ENCODE measurements around the gene CCDC174. TPM values are rescaled to one million over a fixed set of nuclear protein-coding genes. Genes with fewer than 3 reads are reported as not detected.
"Not testable (repeated sequence)": the region's sequence is repeated elsewhere in the genome, so short reads cannot be mapped to it uniquely, and the experiment has no call there.

The CCDC174 gene
- total and polyA plus RNA-seq, 2 donors (not counting 1 experiment from before 2014, with no cell fraction given), result 9.9 to 47.1 TPM

DNA sequence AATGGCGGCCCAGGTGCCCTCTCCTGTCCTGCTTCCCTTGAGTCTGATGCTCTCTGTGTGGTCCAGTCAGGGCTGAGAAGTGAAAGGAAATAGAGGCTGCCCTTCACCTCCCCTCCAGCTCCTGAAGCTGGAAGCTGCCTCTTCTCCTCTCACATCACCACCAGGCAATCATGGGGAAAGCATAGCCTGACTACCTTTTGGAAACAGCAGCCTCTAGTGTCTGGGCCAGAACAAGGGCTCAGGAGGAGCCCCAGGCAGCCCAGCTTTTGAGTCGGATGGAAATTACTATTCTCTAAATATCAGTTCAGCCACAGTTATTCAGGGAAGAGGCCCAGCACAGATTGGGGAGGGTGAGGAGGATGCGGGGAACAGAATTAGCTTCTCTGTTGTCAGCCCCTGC lies 43.3 kb upstream of the CCDC174 start:
- intact Hi-C loops (cut with micrococcal nuclease), result no loop called here
- Histone ChIP-seq H3K36me3 (replicated peaks in 1 of 2; ENCODE audit: control extremely low read depth in 1 of 2, control insufficient read depth in 1 of 2, extremely low read depth in 1 of 2, insufficient read depth in 2 of 2, low read length in 1 of 2) (no peaks in the 10 kb centered on the region), H3K4me2 (replicated peaks; ENCODE audit: low read depth, low read length, poor library complexity, severe bottlenecking) (no peak overlapping the region), H3K4me1 (ENCODE audit: control insufficient read depth in 2 of 2, insufficient read depth in 2 of 2, low read length in 2 of 2) (no peaks in the 10 kb centered on the region), H3K4me3 (ENCODE audit: control extremely low read depth in 1 of 5, extremely low read depth in 1 of 5, insufficient read depth in 1 of 5, low read depth in 2 of 5, low read length in 4 of 5) (no peak overlapping the region), H3K79me2 (ENCODE audit: control insufficient read depth, insufficient read depth, low read length) (no peaks in the 10 kb centered on the region), H3K27ac (ENCODE audit: low read length in 2 of 2) (no peak overlapping the region), H2AFZ (ENCODE audit: insufficient read depth, low read depth, low read length, poor library complexity, severe bottlenecking) (no peak overlapping the region), H3K9ac (ENCODE audit: low read length) (no peak overlapping the region), H4K20me1 (ENCODE audit: control insufficient read depth, insufficient read depth, low read length, poor library complexity, severe bottlenecking) (no peaks in the 10 kb centered on the region), H3K9me3 (ENCODE audit: control extremely low read depth in 1 of 3, control insufficient read depth in 2 of 3, insufficient read depth in 1 of 3, low read length in 2 of 3) (peaks cover 0 to 7% (median 4%) of the 10 kb centered on the region in 3 donors), H3K27me3 (replicated peaks in 1 of 4; ENCODE audit: control extremely low read depth in 1 of 4, control insufficient read depth in 3 of 4, insufficient read depth in 4 of 4, low read length in 3 of 4) (peaks cover 0 to 27% (median 18%) of the 10 kb centered on the region in 4 experiments)
- Mint-ChIP-seq H3K27ac (no peak overlapping the region), H3K9me3 (ENCODE audit: insufficient read depth) (peaks cover 1% of the 10 kb centered on the region), H3K4me3 (no peak overlapping the region), H3K27me3 (peaks cover 59% of the 10 kb centered on the region), H3K4me1 (peaks cover under 1% of the 10 kb centered on the region)
- WGBS (ENCODE audit: insufficient coverage), result no CpG with 5 or more reads among the region's 3 CpGs
- CTCF ChIA-PET, result interaction anchor here (0.6 kb wide), 1 partner anchor 142 kb away, joined by 3 read pairs; no protein-coding TSS in a partner anchor
- TF ChIP-seq EZH2 (IDR thresholded peaks at IDR 0.05; ENCODE audit: borderline replicate concordance, insufficient read depth, low read depth, low read length, poor library complexity, severe bottlenecking) (no peak), CTCF (IDR thresholded peaks at IDR 0.05) (no peak)
- ATAC-seq (ENCODE audit: low read depth) (no peak), DNase-seq (no peak)
- POLR2A ChIA-PET, result no interaction called here

DNA sequence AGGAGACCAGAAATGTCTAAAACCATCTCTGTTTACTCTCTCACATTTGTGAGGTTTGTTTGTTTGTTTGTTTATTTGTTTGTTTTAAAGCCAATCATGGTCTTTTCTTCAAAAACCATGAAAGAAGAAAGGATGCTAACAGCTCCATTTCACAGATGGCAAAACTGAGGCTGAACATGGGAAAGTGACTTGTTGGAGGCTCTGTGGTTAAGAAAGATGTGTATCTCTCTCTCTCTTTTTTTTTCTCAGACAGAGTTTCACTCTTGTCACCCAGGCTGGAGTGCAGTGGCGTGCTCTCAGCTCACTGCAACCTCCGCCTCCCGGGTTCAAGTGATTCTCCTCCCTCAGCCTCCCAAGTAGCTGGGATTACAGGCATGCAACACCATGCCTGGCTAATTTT lies 42.5 kb upstream of the CCDC174 start:
- H3K4me3 ChIP-seq (ENCODE audit: control extremely low read depth in 1 of 5, extremely low read depth in 1 of 5, insufficient read depth in 1 of 5, low read depth in 2 of 5, low read length in 4 of 5); H3K9ac ChIP-seq (ENCODE audit: low read length); H3K4me1 ChIP-seq (ENCODE audit: control insufficient read depth in 2 of 2, insufficient read depth in 2 of 2, low read length in 2 of 2); POLR2A ChIA-PET; H3K27ac ChIP-seq (ENCODE audit: low read length in 2 of 2); H3K4me3 Mint-ChIP-seq; H3K9me3 Mint-ChIP-seq (ENCODE audit: insufficient read depth); H3K9me3 ChIP-seq (ENCODE audit: control extremely low read depth in 1 of 3, control insufficient read depth in 2 of 3, insufficient read depth in 1 of 3, low read length in 2 of 3); H4K20me1 ChIP-seq (ENCODE audit: control insufficient read depth, insufficient read depth, low read length, poor library complexity, severe bottlenecking); H3K27ac Mint-ChIP-seq; H2AFZ ChIP-seq (ENCODE audit: insufficient read depth, low read depth, low read length, poor library complexity, severe bottlenecking); intact Hi-C loops (cut with micrococcal nuclease); H3K4me2 ChIP-seq (replicated peaks; ENCODE audit: low read depth, low read length, poor library complexity, severe bottlenecking); H3K36me3 ChIP-seq (replicated peaks in 1 of 2; ENCODE audit: control extremely low read depth in 1 of 2, control insufficient read depth in 1 of 2, extremely low read depth in 1 of 2, insufficient read depth in 2 of 2, low read length in 1 of 2); H3K79me2 ChIP-seq (ENCODE audit: control insufficient read depth, insufficient read depth, low read length); DNase-seq; ATAC-seq (ENCODE audit: low read depth); H3K4me1 Mint-ChIP-seq: not testable (repeated sequence)
- WGBS (ENCODE audit: insufficient coverage), result no CpG with 5 or more reads among the region's 3 CpGs
- peaks cover 0 to 23% (median 13%) of the 10 kb centered on the region in 4 experiments for H3K27me3 ChIP-seq (replicated peaks in 1 of 4; ENCODE audit: control extremely low read depth in 1 of 4, control insufficient read depth in 3 of 4, insufficient read depth in 4 of 4, low read length in 3 of 4)
- CTCF ChIA-PET, result interaction anchor here (0.6 kb wide), 1 partner anchor 9 kb away, joined by 3 read pairs; no protein-coding TSS in a partner anchor
- peaks cover 55% of the 10 kb centered on the region for H3K27me3 Mint-ChIP-seq

Measured in B cell (primary cell).